ENCODE results near the gene GPC3. TPM values are rescaled to one million over a fixed set of nuclear protein-coding genes. Genes with fewer than 3 reads are reported as not detected.

The GPC3 gene
- total RNA-seq, 1 experiment from 2014 or later = 0.24 TPM

GRCh38 chrX:133956570-133957340 is 28.6 kb downstream of the GPC3 start:
- Histone ChIP-seq H3K4me1 (ENCODE audit: insufficient read depth, low read length, poor library complexity, severe bottlenecking) (no peaks in the 10 kb centered on the region), H3K36me3 (ENCODE audit: insufficient read depth, low read length, poor library complexity, severe bottlenecking) (no peaks in the 10 kb centered on the region), H3K4me3 (ENCODE audit: low read depth, low read length, poor library complexity, severe bottlenecking) (no peak overlapping the region), H3K27ac (ENCODE audit: low read depth, low read length, poor library complexity, severe bottlenecking) (no peak overlapping the region), H3K9me3 (ENCODE audit: low read depth, low read length, poor library complexity, severe bottlenecking) (peaks cover 3% of the 10 kb centered on the region), H3K27me3 (replicated peaks; ENCODE audit: insufficient read depth, low read depth, low read length, poor library complexity) (no peaks in the 10 kb centered on the region)
- BruUV-seq (replicated peaks) = no TSS peak
- intact Hi-C loops (cut with micrococcal nuclease; ENCODE audit: unreplicated experiment) = no loop called here
- no peak for DNase-seq (ENCODE audit: low spot score)
- POLR2A ChIA-PET (ENCODE audit: low non-redundant PET) = no interaction called here
- no peak for TF ChIP-seq EZH2 (IDR thresholded peaks at IDR 0.05; ENCODE audit: borderline replicate concordance, low read depth, low read length, poor library complexity, severe bottlenecking)
- TF ChIP-seq, protein P1, sequence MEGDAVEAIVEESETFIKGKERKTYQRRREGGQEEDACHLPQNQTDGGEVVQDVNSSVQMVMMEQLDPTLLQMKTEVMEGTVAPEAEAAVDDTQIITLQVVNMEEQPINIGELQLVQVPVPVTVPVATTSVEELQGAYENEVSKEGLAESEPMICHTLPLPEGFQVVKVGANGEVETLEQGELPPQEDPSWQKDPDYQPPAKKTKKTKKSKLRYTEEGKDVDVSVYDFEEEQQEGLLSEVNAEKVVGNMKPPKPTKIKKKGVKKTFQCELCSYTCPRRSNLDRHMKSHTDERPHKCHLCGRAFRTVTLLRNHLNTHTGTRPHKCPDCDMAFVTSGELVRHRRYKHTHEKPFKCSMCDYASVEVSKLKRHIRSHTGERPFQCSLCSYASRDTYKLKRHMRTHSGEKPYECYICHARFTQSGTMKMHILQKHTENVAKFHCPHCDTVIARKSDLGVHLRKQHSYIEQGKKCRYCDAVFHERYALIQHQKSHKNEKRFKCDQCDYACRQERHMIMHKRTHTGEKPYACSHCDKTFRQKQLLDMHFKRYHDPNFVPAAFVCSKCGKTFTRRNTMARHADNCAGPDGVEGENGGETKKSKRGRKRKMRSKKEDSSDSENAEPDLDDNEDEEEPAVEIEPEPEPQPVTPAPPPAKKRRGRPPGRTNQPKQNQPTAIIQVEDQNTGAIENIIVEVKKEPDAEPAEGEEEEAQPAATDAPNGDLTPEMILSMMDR (conservative IDR thresholded peaks at IDR 0.05; ENCODE audit: low read depth, low read length) = no peak
- CTCF ChIA-PET = no interaction called here

DNA sequence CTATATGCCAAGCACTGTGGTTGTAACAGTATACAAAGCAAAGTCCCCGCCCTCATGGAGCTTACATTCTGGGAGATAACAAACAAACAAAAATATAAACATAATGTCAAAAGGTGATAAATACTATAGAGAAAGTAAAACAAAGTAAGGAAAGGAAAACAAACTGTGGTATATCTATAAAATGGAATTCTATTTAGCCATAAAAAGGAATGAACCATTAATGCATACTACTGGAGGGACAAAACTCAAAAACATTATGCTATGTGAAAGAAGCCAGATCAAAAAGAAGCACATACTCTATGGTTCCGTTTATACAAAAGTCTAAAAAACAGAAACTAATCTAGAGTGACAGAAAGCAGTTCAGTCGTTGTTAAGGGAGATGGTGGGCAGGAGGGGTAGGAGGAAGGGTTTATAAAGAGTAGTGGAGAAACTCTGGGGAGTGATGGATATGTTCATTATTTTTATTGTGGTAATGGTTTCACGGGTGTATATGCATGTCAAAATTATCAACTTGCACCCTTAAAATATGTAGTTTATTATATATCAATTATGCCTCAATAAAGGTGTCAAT is 31.5 kb downstream of the GPC3 start:
- intact Hi-C loops (cut with micrococcal nuclease; ENCODE audit: unreplicated experiment) = no loop called here
- H3K27ac ChIP-seq (ENCODE audit: low read depth, low read length, poor library complexity, severe bottlenecking) = no peak overlapping the region
- ChIA-PET CTCF (no interaction called here), POLR2A (ENCODE audit: low non-redundant PET) (no interaction called here)
- H3K36me3 ChIP-seq (ENCODE audit: insufficient read depth, low read length, poor library complexity, severe bottlenecking) = no peaks in the 10 kb centered on the region
- no peak overlapping the region for H3K4me3 ChIP-seq (ENCODE audit: low read depth, low read length, poor library complexity, severe bottlenecking)
- H3K27me3 ChIP-seq (replicated peaks; ENCODE audit: insufficient read depth, low read depth, low read length, poor library complexity) = no peaks in the 10 kb centered on the region
- no TSS peak for BruUV-seq (replicated peaks)
- TF ChIP-seq, protein P1 (conservative IDR thresholded peaks at IDR 0.05; ENCODE audit: low read depth, low read length) = no peak
- no peak for TF ChIP-seq EZH2 (IDR thresholded peaks at IDR 0.05; ENCODE audit: borderline replicate concordance, low read depth, low read length, poor library complexity, severe bottlenecking)
- no peak for DNase-seq (ENCODE audit: low spot score)
- H3K4me1 ChIP-seq (ENCODE audit: insufficient read depth, low read length, poor library complexity, severe bottlenecking) = no peaks in the 10 kb centered on the region
- peaks cover 3% of the 10 kb centered on the region for H3K9me3 ChIP-seq (ENCODE audit: low read depth, low read length, poor library complexity, severe bottlenecking)

GRCh38 chrX:133953078-133953477 is 32.3 kb downstream of the GPC3 start:
- intact Hi-C loops (cut with micrococcal nuclease; ENCODE audit: unreplicated experiment) = no loop called here
- Histone ChIP-seq H3K27ac (ENCODE audit: low read depth, low read length, poor library complexity, severe bottlenecking) (no peak overlapping the region), H3K9me3 (ENCODE audit: low read depth, low read length, poor library complexity, severe bottlenecking) (peaks cover 3% of the 10 kb centered on the region), H3K4me1 (ENCODE audit: insufficient read depth, low read length, poor library complexity, severe bottlenecking) (no peaks in the 10 kb centered on the region), H3K27me3 (replicated peaks; ENCODE audit: insufficient read depth, low read depth, low read length, poor library complexity) (no peaks in the 10 kb centered on the region), H3K4me3 (ENCODE audit: low read depth, low read length, poor library complexity, severe bottlenecking) (no peak overlapping the region), H3K36me3 (ENCODE audit: insufficient read depth, low read length, poor library complexity, severe bottlenecking) (no peaks in the 10 kb centered on the region)
- no TSS peak for BruUV-seq (replicated peaks)
- POLR2A ChIA-PET (ENCODE audit: low non-redundant PET) = no interaction called here
- TF ChIP-seq, protein P1 (conservative IDR thresholded peaks at IDR 0.05; ENCODE audit: low read depth, low read length) = no peak
- TF ChIP-seq EZH2 (IDR thresholded peaks at IDR 0.05; ENCODE audit: borderline replicate concordance, low read depth, low read length, poor library complexity, severe bottlenecking) = no peak
- DNase-seq (ENCODE audit: low spot score) = no peak
- CTCF ChIA-PET = no interaction called here
